H1 (cell line): ENCODE results near the gene JMJD8. TPM values are rescaled to one million over a fixed set of nuclear protein-coding genes. Genes with fewer than 3 reads are reported as not detected.

Experiments
- ASH2L ChIP-seq: fragments of 200-600, 300-600 bp; sonication (generic); IDR thresholded peaks from one replicate; pipeline ENCODE4 v1.7.1; 2017; ENCODE audit warnings: low read length
- EP300 ChIP-seq, 2 experiments: IDR thresholded peaks; 1 replicate in 1 of 2; 2 replicates in 1 of 2; pipeline ENCODE4 v1.6.1; 2011 to 2012; ENCODE audit warnings: low read depth in 2 of 2, low read length in 2 of 2, mild to moderate bottlenecking in 2 of 2, borderline replicate concordance in 1 of 2, inconsistent platforms in 1 of 2, moderate library complexity in 1 of 2
- MAX ChIP-seq: IDR thresholded peaks from 2 replicates; pipeline ENCODE4 v1.6.1; 2012; ENCODE audit warnings: inconsistent platforms
- POLR2A ChIP-seq, 2 experiments: IDR thresholded peaks; 1 replicate in 1 of 2; 2 replicates in 1 of 2; pipeline ENCODE4 v1.6.1; 2011; ENCODE audit warnings: low read depth in 2 of 2, low read length in 2 of 2, mild to moderate bottlenecking in 2 of 2; ENCODE audit errors: control extremely low read depth in 1 of 2
- RFX5 ChIP-seq: IDR thresholded peaks from 2 replicates; pipeline ENCODE4 v1.6.1; 2011; ENCODE audit warnings: low read depth, low read length, improper control_type of control experiment, borderline replicate concordance
- SP4 ChIP-seq: IDR thresholded peaks from 2 replicates; pipeline ENCODE4 v1.6.1; 2012; ENCODE audit warnings: low read length, inconsistent platforms
- polyA plus RNA-seq, 7 experiments: library from polyadenylated mRNA; depleted of rRNA in 3 of 7; stranded (reverse) in 5 of 7; unstranded in 2 of 7; fragments of >200 nt in 5 of 7; fragments of 200-250 nt in 2 of 7; gene quantifications; 1 replicate in 5 of 7; 2 replicates in 1 of 7; 4 replicates in 1 of 7; pipeline versions ENCODE4 v1.2.1 to v1.2.3, GENCODE V29; 2011 to 2013; ENCODE audit warnings: missing spikeins in 2 of 7, mixed read lengths in 2 of 7
- total RNA-seq: library from RNA; stranded (reverse); fragmentation: NEBNext Ultra II Directional; extraction: Animal tissue kit (Norgen Biotek cat#: 25700); gene quantifications from 2 replicates; pipeline ENCODE4 v1.2.1, GENCODE V29; 2021
- TF ChIP-seq, protein P1 (sequence below): IDR thresholded peaks from 2 replicates; pipeline ENCODE4 v1.6.1; 2011; ENCODE audit warnings: low read length, improper control_type of control experiment
- TF ChIP-seq, protein P2 (sequence below): fragments of 300-600 bp; sonication (generic); IDR thresholded peaks from 2 replicates; pipeline ENCODE4 v1.7.1; 2012; ENCODE audit warnings: low read length, moderate library complexity, mild to moderate bottlenecking, inconsistent platforms; ENCODE audit not compliant: insufficient replicate concordance

The JMJD8 gene
- total and polyA plus RNA-seq, 2 of the 8 experiments (the other 6 are each of a cell fraction or from before 2014, with no cell fraction given): 46.4 to 87.4 TPM

- TF ChIP-seq, protein P1, sequence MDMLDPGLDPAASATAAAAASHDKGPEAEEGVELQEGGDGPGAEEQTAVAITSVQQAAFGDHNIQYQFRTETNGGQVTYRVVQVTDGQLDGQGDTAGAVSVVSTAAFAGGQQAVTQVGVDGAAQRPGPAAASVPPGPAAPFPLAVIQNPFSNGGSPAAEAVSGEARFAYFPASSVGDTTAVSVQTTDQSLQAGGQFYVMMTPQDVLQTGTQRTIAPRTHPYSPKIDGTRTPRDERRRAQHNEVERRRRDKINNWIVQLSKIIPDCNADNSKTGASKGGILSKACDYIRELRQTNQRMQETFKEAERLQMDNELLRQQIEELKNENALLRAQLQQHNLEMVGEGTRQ: no peak
- TF ChIP-seq ASH2L: peak; percentile 97
- TF ChIP-seq SP4: peak; percentile 80; the same call in 1 of the 2 replicates
- peak in 1 of 2 experiments; percentile 51; a peak in 2 of 3 replicates for TF ChIP-seq POLR2A (IDR thresholded peaks at IDR 0.05; ENCODE audit: control extremely low read depth in 1 of 2, low read depth in 2 of 2, low read length in 2 of 2)
- TF ChIP-seq RFX5: no peak
- TF ChIP-seq, protein P2, sequence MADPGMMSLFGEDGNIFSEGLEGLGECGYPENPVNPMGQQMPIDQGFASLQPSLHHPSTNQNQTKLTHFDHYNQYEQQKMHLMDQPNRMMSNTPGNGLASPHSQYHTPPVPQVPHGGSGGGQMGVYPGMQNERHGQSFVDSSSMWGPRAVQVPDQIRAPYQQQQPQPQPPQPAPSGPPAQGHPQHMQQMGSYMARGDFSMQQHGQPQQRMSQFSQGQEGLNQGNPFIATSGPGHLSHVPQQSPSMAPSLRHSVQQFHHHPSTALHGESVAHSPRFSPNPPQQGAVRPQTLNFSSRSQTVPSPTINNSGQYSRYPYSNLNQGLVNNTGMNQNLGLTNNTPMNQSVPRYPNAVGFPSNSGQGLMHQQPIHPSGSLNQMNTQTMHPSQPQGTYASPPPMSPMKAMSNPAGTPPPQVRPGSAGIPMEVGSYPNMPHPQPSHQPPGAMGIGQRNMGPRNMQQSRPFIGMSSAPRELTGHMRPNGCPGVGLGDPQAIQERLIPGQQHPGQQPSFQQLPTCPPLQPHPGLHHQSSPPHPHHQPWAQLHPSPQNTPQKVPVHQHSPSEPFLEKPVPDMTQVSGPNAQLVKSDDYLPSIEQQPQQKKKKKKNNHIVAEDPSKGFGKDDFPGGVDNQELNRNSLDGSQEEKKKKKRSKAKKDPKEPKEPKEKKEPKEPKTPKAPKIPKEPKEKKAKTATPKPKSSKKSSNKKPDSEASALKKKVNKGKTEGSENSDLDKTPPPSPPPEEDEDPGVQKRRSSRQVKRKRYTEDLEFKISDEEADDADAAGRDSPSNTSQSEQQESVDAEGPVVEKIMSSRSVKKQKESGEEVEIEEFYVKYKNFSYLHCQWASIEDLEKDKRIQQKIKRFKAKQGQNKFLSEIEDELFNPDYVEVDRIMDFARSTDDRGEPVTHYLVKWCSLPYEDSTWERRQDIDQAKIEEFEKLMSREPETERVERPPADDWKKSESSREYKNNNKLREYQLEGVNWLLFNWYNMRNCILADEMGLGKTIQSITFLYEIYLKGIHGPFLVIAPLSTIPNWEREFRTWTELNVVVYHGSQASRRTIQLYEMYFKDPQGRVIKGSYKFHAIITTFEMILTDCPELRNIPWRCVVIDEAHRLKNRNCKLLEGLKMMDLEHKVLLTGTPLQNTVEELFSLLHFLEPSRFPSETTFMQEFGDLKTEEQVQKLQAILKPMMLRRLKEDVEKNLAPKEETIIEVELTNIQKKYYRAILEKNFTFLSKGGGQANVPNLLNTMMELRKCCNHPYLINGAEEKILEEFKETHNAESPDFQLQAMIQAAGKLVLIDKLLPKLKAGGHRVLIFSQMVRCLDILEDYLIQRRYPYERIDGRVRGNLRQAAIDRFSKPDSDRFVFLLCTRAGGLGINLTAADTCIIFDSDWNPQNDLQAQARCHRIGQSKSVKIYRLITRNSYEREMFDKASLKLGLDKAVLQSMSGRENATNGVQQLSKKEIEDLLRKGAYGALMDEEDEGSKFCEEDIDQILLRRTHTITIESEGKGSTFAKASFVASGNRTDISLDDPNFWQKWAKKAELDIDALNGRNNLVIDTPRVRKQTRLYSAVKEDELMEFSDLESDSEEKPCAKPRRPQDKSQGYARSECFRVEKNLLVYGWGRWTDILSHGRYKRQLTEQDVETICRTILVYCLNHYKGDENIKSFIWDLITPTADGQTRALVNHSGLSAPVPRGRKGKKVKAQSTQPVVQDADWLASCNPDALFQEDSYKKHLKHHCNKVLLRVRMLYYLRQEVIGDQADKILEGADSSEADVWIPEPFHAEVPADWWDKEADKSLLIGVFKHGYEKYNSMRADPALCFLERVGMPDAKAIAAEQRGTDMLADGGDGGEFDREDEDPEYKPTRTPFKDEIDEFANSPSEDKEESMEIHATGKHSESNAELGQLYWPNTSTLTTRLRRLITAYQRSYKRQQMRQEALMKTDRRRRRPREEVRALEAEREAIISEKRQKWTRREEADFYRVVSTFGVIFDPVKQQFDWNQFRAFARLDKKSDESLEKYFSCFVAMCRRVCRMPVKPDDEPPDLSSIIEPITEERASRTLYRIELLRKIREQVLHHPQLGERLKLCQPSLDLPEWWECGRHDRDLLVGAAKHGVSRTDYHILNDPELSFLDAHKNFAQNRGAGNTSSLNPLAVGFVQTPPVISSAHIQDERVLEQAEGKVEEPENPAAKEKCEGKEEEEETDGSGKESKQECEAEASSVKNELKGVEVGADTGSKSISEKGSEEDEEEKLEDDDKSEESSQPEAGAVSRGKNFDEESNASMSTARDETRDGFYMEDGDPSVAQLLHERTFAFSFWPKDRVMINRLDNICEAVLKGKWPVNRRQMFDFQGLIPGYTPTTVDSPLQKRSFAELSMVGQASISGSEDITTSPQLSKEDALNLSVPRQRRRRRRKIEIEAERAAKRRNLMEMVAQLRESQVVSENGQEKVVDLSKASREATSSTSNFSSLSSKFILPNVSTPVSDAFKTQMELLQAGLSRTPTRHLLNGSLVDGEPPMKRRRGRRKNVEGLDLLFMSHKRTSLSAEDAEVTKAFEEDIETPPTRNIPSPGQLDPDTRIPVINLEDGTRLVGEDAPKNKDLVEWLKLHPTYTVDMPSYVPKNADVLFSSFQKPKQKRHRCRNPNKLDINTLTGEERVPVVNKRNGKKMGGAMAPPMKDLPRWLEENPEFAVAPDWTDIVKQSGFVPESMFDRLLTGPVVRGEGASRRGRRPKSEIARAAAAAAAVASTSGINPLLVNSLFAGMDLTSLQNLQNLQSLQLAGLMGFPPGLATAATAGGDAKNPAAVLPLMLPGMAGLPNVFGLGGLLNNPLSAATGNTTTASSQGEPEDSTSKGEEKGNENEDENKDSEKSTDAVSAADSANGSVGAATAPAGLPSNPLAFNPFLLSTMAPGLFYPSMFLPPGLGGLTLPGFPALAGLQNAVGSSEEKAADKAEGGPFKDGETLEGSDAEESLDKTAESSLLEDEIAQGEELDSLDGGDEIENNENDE: no peak
- peak; percentile 94 for TF ChIP-seq MAX
- no peak for TF ChIP-seq EP300 (IDR thresholded peaks at IDR 0.05; ENCODE audit: borderline replicate concordance in 1 of 2, low read depth in 2 of 2, low read length in 2 of 2)
Measured at GRCh38 chr16:636206-637080, 47.7 kb downstream of the JMJD8 start, which contains the start of gene METTL26 (continued).
